ENCODE results near the gene WIPF1.

WIPF1 gene

GRCh38 chr2:174527959-174528358 lies 69.6 kb downstream of the WIPF1 start:
- H3K27ac ChIP-seq (ENCODE audit: low read depth in 2 of 2, low read length in 2 of 2): no peak overlapping the region
- H3K27me3 ChIP-seq (ENCODE audit: control insufficient read depth in 2 of 2, insufficient read depth in 2 of 2, low read length in 2 of 2): no peaks in the 10 kb centered on the region
- no peak overlapping the region for H3K4me3 ChIP-seq (ENCODE audit: low read length in 2 of 2)
- H3K9ac ChIP-seq (ENCODE audit: low read depth in 1 of 2, low read length in 2 of 2): no peak overlapping the region
- no peaks in the 10 kb centered on the region for H3K9me3 ChIP-seq (ENCODE audit: control insufficient read depth in 2 of 2, low read length in 2 of 2)
- H3K4me1 ChIP-seq (ENCODE audit: control insufficient read depth in 2 of 2, insufficient read depth in 2 of 2, low read length in 2 of 2): no peaks in the 10 kb centered on the region
- no peaks in the 10 kb centered on the region for H3K36me3 ChIP-seq (ENCODE audit: control insufficient read depth in 2 of 2, insufficient read depth in 2 of 2, low read length in 2 of 2)

GRCh38 chr2:174527101-174527721 lies 70.4 kb downstream of the WIPF1 start:
- H3K27ac ChIP-seq (ENCODE audit: low read depth in 2 of 2, low read length in 2 of 2): no peak overlapping the region

GRCh38 chr2:174524527-174524926 lies 73.1 kb downstream of the WIPF1 start:
- H3K27ac ChIP-seq (ENCODE audit: low read depth in 2 of 2, low read length in 2 of 2): no peak overlapping the region
- H3K36me3 ChIP-seq (ENCODE audit: control insufficient read depth in 2 of 2, insufficient read depth in 2 of 2, low read length in 2 of 2): no peaks in the 10 kb centered on the region
- no peak overlapping the region for H3K9ac ChIP-seq (ENCODE audit: low read depth in 1 of 2, low read length in 2 of 2)
- H3K4me1 ChIP-seq (ENCODE audit: control insufficient read depth in 2 of 2, insufficient read depth in 2 of 2, low read length in 2 of 2): no peaks in the 10 kb centered on the region
- H3K27me3 ChIP-seq (ENCODE audit: control insufficient read depth in 2 of 2, insufficient read depth in 2 of 2, low read length in 2 of 2): no peaks in the 10 kb centered on the region
- no peak overlapping the region for H3K4me3 ChIP-seq (ENCODE audit: low read length in 2 of 2)
- H3K9me3 ChIP-seq (ENCODE audit: control insufficient read depth in 2 of 2, low read length in 2 of 2): no peaks in the 10 kb centered on the region

More at GRCh38 chr2:174527101-174527721, 70.4 kb downstream of the WIPF1 start:
- no peak overlapping the region for H3K9ac ChIP-seq (ENCODE audit: low read depth in 1 of 2, low read length in 2 of 2)
- H3K9me3 ChIP-seq (ENCODE audit: control insufficient read depth in 2 of 2, low read length in 2 of 2): no peaks in the 10 kb centered on the region
- H3K4me1 ChIP-seq (ENCODE audit: control insufficient read depth in 2 of 2, insufficient read depth in 2 of 2, low read length in 2 of 2): no peaks in the 10 kb centered on the region
- no peaks in the 10 kb centered on the region for H3K27me3 ChIP-seq (ENCODE audit: control insufficient read depth in 2 of 2, insufficient read depth in 2 of 2, low read length in 2 of 2)
- H3K4me3 ChIP-seq (ENCODE audit: low read length in 2 of 2): no peak overlapping the region
- no peaks in the 10 kb centered on the region for H3K36me3 ChIP-seq (ENCODE audit: control insufficient read depth in 2 of 2, insufficient read depth in 2 of 2, low read length in 2 of 2)

GRCh38 chr2:174522553-174522952 lies 75.1 kb downstream of the WIPF1 start:
- Histone ChIP-seq H3K4me1 (ENCODE audit: control insufficient read depth in 2 of 2, insufficient read depth in 2 of 2, low read length in 2 of 2) (no peaks in the 10 kb centered on the region), H3K9me3 (ENCODE audit: control insufficient read depth in 2 of 2, low read length in 2 of 2) (no peaks in the 10 kb centered on the region), H3K4me3 (ENCODE audit: low read length in 2 of 2) (no peak overlapping the region), H3K27ac (ENCODE audit: low read depth in 2 of 2, low read length in 2 of 2) (no peak overlapping the region), H3K9ac (ENCODE audit: low read depth in 1 of 2, low read length in 2 of 2) (no peak overlapping the region), H3K27me3 (ENCODE audit: control insufficient read depth in 2 of 2, insufficient read depth in 2 of 2, low read length in 2 of 2) (no peaks in the 10 kb centered on the region), H3K36me3 (ENCODE audit: control insufficient read depth in 2 of 2, insufficient read depth in 2 of 2, low read length in 2 of 2) (no peaks in the 10 kb centered on the region)

- Histone ChIP-seq H3K27ac (ENCODE audit: low read depth in 2 of 2, low read length in 2 of 2) (no peak overlapping the region), H3K4me3 (ENCODE audit: low read length in 2 of 2) (no peak overlapping the region), H3K27me3 (ENCODE audit: control insufficient read depth in 2 of 2, insufficient read depth in 2 of 2, low read length in 2 of 2) (no peaks in the 10 kb centered on the region), H3K4me1 (ENCODE audit: control insufficient read depth in 2 of 2, insufficient read depth in 2 of 2, low read length in 2 of 2) (no peaks in the 10 kb centered on the region), H3K9ac (ENCODE audit: low read depth in 1 of 2, low read length in 2 of 2) (no peak overlapping the region), H3K9me3 (ENCODE audit: control insufficient read depth in 2 of 2, low read length in 2 of 2) (no peaks in the 10 kb centered on the region), H3K36me3 (ENCODE audit: control insufficient read depth in 2 of 2, insufficient read depth in 2 of 2, low read length in 2 of 2) (no peaks in the 10 kb centered on the region)
These were observed 79.2 kb downstream of the WIPF1 start for GRCh38 chr2:174518395-174518794.

GRCh38 chr2:174516501-174517378 lies 80.9 kb downstream of the WIPF1 start:
- Histone ChIP-seq H3K36me3 (ENCODE audit: control insufficient read depth in 2 of 2, insufficient read depth in 2 of 2, low read length in 2 of 2) (no peaks in the 10 kb centered on the region), H3K27me3 (ENCODE audit: control insufficient read depth in 2 of 2, insufficient read depth in 2 of 2, low read length in 2 of 2) (no peaks in the 10 kb centered on the region), H3K4me1 (ENCODE audit: control insufficient read depth in 2 of 2, insufficient read depth in 2 of 2, low read length in 2 of 2) (no peaks in the 10 kb centered on the region), H3K27ac (ENCODE audit: low read depth in 2 of 2, low read length in 2 of 2) (no peak overlapping the region), H3K9ac (ENCODE audit: low read depth in 1 of 2, low read length in 2 of 2) (no peak overlapping the region), H3K9me3 (ENCODE audit: control insufficient read depth in 2 of 2, low read length in 2 of 2) (no peaks in the 10 kb centered on the region), H3K4me3 (ENCODE audit: low read length in 2 of 2) (no peak overlapping the region)

GRCh38 chr2:174512345-174512744 lies 85.3 kb downstream of the WIPF1 start:
- H3K9me3 ChIP-seq (ENCODE audit: control insufficient read depth in 2 of 2, low read length in 2 of 2): peaks cover 3 to 4% of the 10 kb centered on the region in 2 donors
- no peaks in the 10 kb centered on the region for H3K36me3 ChIP-seq (ENCODE audit: control insufficient read depth in 2 of 2, insufficient read depth in 2 of 2, low read length in 2 of 2)
- H3K4me3 ChIP-seq (ENCODE audit: low read length in 2 of 2): no peak overlapping the region
- H3K27ac ChIP-seq (ENCODE audit: low read depth in 2 of 2, low read length in 2 of 2): no peak overlapping the region
- H3K9ac ChIP-seq (ENCODE audit: low read depth in 1 of 2, low read length in 2 of 2): no peak overlapping the region
- no peaks in the 10 kb centered on the region for H3K4me1 ChIP-seq (ENCODE audit: control insufficient read depth in 2 of 2, insufficient read depth in 2 of 2, low read length in 2 of 2)
- H3K27me3 ChIP-seq (ENCODE audit: control insufficient read depth in 2 of 2, insufficient read depth in 2 of 2, low read length in 2 of 2): no peaks in the 10 kb centered on the region

GRCh38 chr2:174511580-174512260 lies 85.9 kb downstream of the WIPF1 start:
- H3K4me3 ChIP-seq (ENCODE audit: low read length in 2 of 2): no peak overlapping the region
- no peak overlapping the region for H3K9ac ChIP-seq (ENCODE audit: low read depth in 1 of 2, low read length in 2 of 2)
- peaks cover 3 to 4% of the 10 kb centered on the region in 2 donors for H3K9me3 ChIP-seq (ENCODE audit: control insufficient read depth in 2 of 2, low read length in 2 of 2)

GRCh38 chr2:174510583-174511189 lies 86.9 kb downstream of the WIPF1 start:
- no peaks in the 10 kb centered on the region for H3K27me3 ChIP-seq (ENCODE audit: control insufficient read depth in 2 of 2, insufficient read depth in 2 of 2, low read length in 2 of 2)
- H3K9ac ChIP-seq (ENCODE audit: low read depth in 1 of 2, low read length in 2 of 2): no peak overlapping the region
- H3K36me3 ChIP-seq (ENCODE audit: control insufficient read depth in 2 of 2, insufficient read depth in 2 of 2, low read length in 2 of 2): no peaks in the 10 kb centered on the region
- H3K4me3 ChIP-seq (ENCODE audit: low read length in 2 of 2): no peak overlapping the region
- H3K4me1 ChIP-seq (ENCODE audit: control insufficient read depth in 2 of 2, insufficient read depth in 2 of 2, low read length in 2 of 2): no peaks in the 10 kb centered on the region
- H3K27ac ChIP-seq (ENCODE audit: low read depth in 2 of 2, low read length in 2 of 2): no peak overlapping the region
- H3K9me3 ChIP-seq (ENCODE audit: control insufficient read depth in 2 of 2, low read length in 2 of 2): peaks cover 3 to 4% of the 10 kb centered on the region in 2 donors

More at GRCh38 chr2:174511580-174512260, 85.9 kb downstream of the WIPF1 start:
- Histone ChIP-seq H3K27ac (ENCODE audit: low read depth in 2 of 2, low read length in 2 of 2) (no peak overlapping the region), H3K27me3 (ENCODE audit: control insufficient read depth in 2 of 2, insufficient read depth in 2 of 2, low read length in 2 of 2) (no peaks in the 10 kb centered on the region), H3K4me1 (ENCODE audit: control insufficient read depth in 2 of 2, insufficient read depth in 2 of 2, low read length in 2 of 2) (no peaks in the 10 kb centered on the region), H3K36me3 (ENCODE audit: control insufficient read depth in 2 of 2, insufficient read depth in 2 of 2, low read length in 2 of 2) (no peaks in the 10 kb centered on the region)
